Urinary bladder (tissue), 4 donors: ENCODE results near the gene SLC36A2. TPM values are rescaled to one million over a fixed set of nuclear protein-coding genes. Genes with fewer than 3 reads are reported as not detected.
"Not testable (repeated sequence)": the region's sequence is repeated elsewhere in the genome, so short reads cannot be mapped to it uniquely, and the experiment has no call there.

ENCODE experiments used
- DNase-seq: peaks from one replicate; pipeline ENCODE4 v3.0.0-alpha.2; 2015; ENCODE audit errors: extremely low spot score
- H3K27ac ChIP-seq: one replicate; pipeline ENCODE4 v1.5.1; 2013; ENCODE audit warnings: low read depth, mild to moderate bottlenecking, moderate library complexity
- H3K36me3 ChIP-seq: one replicate; pipeline ENCODE4 v1.6.1; 2013; ENCODE audit warnings: mild to moderate bottlenecking, moderate library complexity; ENCODE audit not compliant: insufficient read depth
- H3K4me1 ChIP-seq: one replicate; pipeline ENCODE4 v1.6.1; 2013; ENCODE audit warnings: mild to moderate bottlenecking, moderate library complexity; ENCODE audit not compliant: insufficient read depth
- H3K4me3 ChIP-seq: one replicate; pipeline ENCODE4 v1.5.1; 2013; ENCODE audit warnings: low read depth, low read length
- WGBS: extraction: QIAGEN DNeasy Blood & Tissue Kit; methylation state at CpG from one replicate; pipeline ENCODE4 v1.1.7; 2013; 5-methylcytosine and 5-hydroxymethylcytosine counted together
- polyA plus RNA-seq: library from polyadenylated mRNA; stranded (reverse); fragments of 200-250 nt; gene quantifications from one replicate; pipeline ENCODE4 v1.2.3, GENCODE V29; 2013
- total RNA-seq: library from RNA; depleted of rRNA; stranded (reverse); fragments of >200 nt; gene quantifications from one replicate; pipeline ENCODE4 v1.2.3, GENCODE V29; 2014
- donor health status: healthy with polysubstance abuse.
- donor health status: healthy.

Gene SLC36A2
- total and polyA plus RNA-seq, 2 donors, result 0.03 TPM; not detected in 1

- 55% methylated on average over 8 of the region's 8 CpGs for WGBS
- H3K4me1 ChIP-seq, result no peaks in the 10 kb centered on the region
- DNase-seq, result peak; percentile 62
Observed at GRCh38 chr5:151315998-151316597, 31.3 kb downstream of the SLC36A2 start.

GRCh38 chr5:151313357-151313756, 34.0 kb downstream of the SLC36A2 start:
- Histone ChIP-seq H3K4me1 (no peaks in the 10 kb centered on the region), H3K36me3 (no peaks in the 10 kb centered on the region), H3K4me3 (no peak overlapping the region), H3K27ac (no peak overlapping the region)
- no peak for DNase-seq
- 31% methylated on average over 2 of the region's 2 CpGs for WGBS

More at GRCh38 chr5:151315998-151316597, 31.3 kb downstream of the SLC36A2 start:
- no peaks in the 10 kb centered on the region for H3K36me3 ChIP-seq
- H3K4me3 ChIP-seq, result no peak overlapping the region
- H3K27ac ChIP-seq, result no peak overlapping the region

- H3K4me3 ChIP-seq, result no peak overlapping the region
Observed at GRCh38 chr5:151312756-151313324, 34.5 kb downstream of the SLC36A2 start.

GRCh38 chr5:151310932-151311331, 36.4 kb downstream of the SLC36A2 start:
- Histone ChIP-seq H3K36me3 (no peaks in the 10 kb centered on the region), H3K4me1 (no peaks in the 10 kb centered on the region), H3K4me3 (no peak overlapping the region), H3K27ac (no peak overlapping the region)
- DNase-seq, result no peak

More at GRCh38 chr5:151312756-151313324, 34.5 kb downstream of the SLC36A2 start:
- H3K36me3 ChIP-seq, result no peaks in the 10 kb centered on the region
- WGBS, result 85% methylated on average over 5 of the region's 5 CpGs
- H3K4me1 ChIP-seq, result no peaks in the 10 kb centered on the region
- no peak for DNase-seq
- no peak overlapping the region for H3K27ac ChIP-seq

- H3K36me3 ChIP-seq, H3K27ac ChIP-seq, H3K4me3 ChIP-seq, DNase-seq, H3K4me1 ChIP-seq: not testable (repeated sequence)
- 92% methylated on average over 15 of the region's 15 CpGs for WGBS
Observed at GRCh38 chr5:151309821-151310220, 37.5 kb downstream of the SLC36A2 start.

GRCh38 chr5:151309266-151309665, 38.1 kb downstream of the SLC36A2 start:
- not testable (repeated sequence) for H3K36me3 ChIP-seq, H3K27ac ChIP-seq, H3K4me3 ChIP-seq, DNase-seq, H3K4me1 ChIP-seq
- WGBS, result 96% methylated on average over 27 of the region's 27 CpGs

- no peak within 1 kb of the TSS for H3K4me3 ChIP-seq
- DNase-seq, result no peak
- no peak within 1 kb of the TSS for H3K27ac ChIP-seq
- no peaks in the 10 kb centered on the region for H3K4me1 ChIP-seq
- 66% methylated on average over 2 of the region's 2 CpGs for WGBS
- no peaks in the 10 kb centered on the region for H3K36me3 ChIP-seq
Observed at GRCh38 chr5:151303666-151304065, 43.7 kb downstream of the SLC36A2 start, which contains the start of gene SLC36A3. SLC36A3 (minus strand) TSS chr5:151303766; CDS start chr5:151303354, 412 bp downstream.

GRCh38 chr5:151298063-151298855, 49.1 kb downstream of the SLC36A2 start:
- WGBS, result 56% methylated on average over 6 of the region's 6 CpGs
- H3K4me1 ChIP-seq, result no peaks in the 10 kb centered on the region
- no peak overlapping the region for H3K4me3 ChIP-seq
- no peak overlapping the region for H3K27ac ChIP-seq
- H3K36me3 ChIP-seq, result no peaks in the 10 kb centered on the region
- DNase-seq, result no peak

- Histone ChIP-seq H3K4me1 (no peaks in the 10 kb centered on the region), H3K36me3 (no peaks in the 10 kb centered on the region), H3K27ac (no peak overlapping the region), H3K4me3 (no peak overlapping the region)
- whole genome bisulfite sequencing, result 76% methylated on average over 2 of the region's 2 CpGs
- DNase-seq, result no peak
Observed at GRCh38 chr5:151296974-151297373, 50.4 kb downstream of the SLC36A2 start.

GRCh38 chr5:151296478-151296830, 50.9 kb downstream of the SLC36A2 start:
- DNase-seq, result no peak
- no peaks in the 10 kb centered on the region for H3K36me3 ChIP-seq
- 79% methylated on average over 1 of the region's 1 CpG for WGBS

GRCh38 chr5:151295791-151296477, 51.4 kb downstream of the SLC36A2 start:
- DNase-seq, result no peak
- Histone ChIP-seq H3K4me3 (no peak overlapping the region), H3K27ac (no peak overlapping the region), H3K4me1 (no peaks in the 10 kb centered on the region), H3K36me3 (no peaks in the 10 kb centered on the region)
- 37% methylated on average over 7 of the region's 7 CpGs for WGBS

More at GRCh38 chr5:151296478-151296830, 50.9 kb downstream of the SLC36A2 start:
- Histone ChIP-seq H3K27ac (no peak overlapping the region), H3K4me1 (no peaks in the 10 kb centered on the region), H3K4me3 (no peak overlapping the region)

GRCh38 chr5:151295138-151295537, 52.2 kb downstream of the SLC36A2 start:
- Histone ChIP-seq H3K4me3 (no peak overlapping the region), H3K27ac (no peak overlapping the region), H3K4me1 (no peaks in the 10 kb centered on the region), H3K36me3 (no peaks in the 10 kb centered on the region)
- DNase-seq, result no peak
- WGBS, result 46% methylated on average over 5 of the region's 5 CpGs

- DNase-seq, result no peak
- WGBS, result 52% methylated on average over 4 of the region's 4 CpGs
- H3K4me1 ChIP-seq, result no peaks in the 10 kb centered on the region
- H3K36me3 ChIP-seq, result no peaks in the 10 kb centered on the region
- no peak overlapping the region for H3K27ac ChIP-seq
- H3K4me3 ChIP-seq, result no peak overlapping the region
Observed at GRCh38 chr5:151293624-151294023, 53.7 kb downstream of the SLC36A2 start.
